ENCODE measurements around the gene BCAT1.

DNA sequence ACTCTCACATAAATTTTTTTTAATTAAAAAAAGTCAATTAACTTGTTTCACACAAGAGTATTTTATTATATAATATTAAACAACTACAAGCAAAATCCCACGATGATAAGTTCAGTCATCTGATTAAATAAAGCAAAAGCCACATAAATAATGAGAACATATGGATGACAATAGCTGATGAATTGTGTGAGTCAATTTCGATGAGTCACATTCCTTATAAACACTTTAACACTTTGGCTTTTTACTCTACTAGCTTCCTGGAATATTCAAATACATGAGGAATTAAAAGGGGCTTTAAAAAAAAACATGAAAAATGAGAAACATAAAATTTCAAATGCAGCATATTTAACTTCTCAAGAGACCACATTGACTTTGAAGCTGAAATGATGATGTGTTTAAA, 95.3 kb downstream of the BCAT1 start:
- TF ChIP-seq EZH2phosphoT487 (IDR thresholded peaks at IDR 0.05; ENCODE audit: insufficient read depth, low read depth) (no peak), EZH2 (IDR thresholded peaks at IDR 0.05; ENCODE audit: insufficient read depth, poor library complexity, severe bottlenecking) (no peak)

Data from GM23248 (cell line).